Measurements from ENCODE around the gene NT5C3A. TPM values are rescaled to one million over a fixed set of nuclear protein-coding genes. Genes with fewer than 3 reads are reported as not detected.

Gene NT5C3A
- total RNA-seq, 1 experiment from 2014 or later: 67.1 TPM

DNA sequence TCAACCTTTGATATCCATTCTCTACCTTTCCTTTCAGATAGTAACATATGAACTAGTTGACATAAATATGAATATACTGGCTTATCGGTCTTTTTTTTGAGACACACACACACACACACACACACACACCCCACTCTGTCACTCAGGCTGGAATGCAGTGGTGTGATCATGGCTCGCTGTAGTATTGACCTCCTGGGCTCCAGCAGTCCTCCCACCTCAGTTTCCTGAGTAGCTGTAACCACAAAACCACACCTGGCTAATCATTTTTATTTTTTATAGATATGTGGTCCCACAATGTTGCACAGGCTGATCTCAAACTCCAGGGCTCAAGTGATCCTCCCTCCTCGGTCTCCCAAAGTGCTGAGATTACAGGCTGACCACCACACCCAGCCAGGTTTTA, 14.2 kb upstream of the NT5C3A start:
- no peak for DNase-seq (ENCODE audit: extremely low read depth, low read depth)

DNA sequence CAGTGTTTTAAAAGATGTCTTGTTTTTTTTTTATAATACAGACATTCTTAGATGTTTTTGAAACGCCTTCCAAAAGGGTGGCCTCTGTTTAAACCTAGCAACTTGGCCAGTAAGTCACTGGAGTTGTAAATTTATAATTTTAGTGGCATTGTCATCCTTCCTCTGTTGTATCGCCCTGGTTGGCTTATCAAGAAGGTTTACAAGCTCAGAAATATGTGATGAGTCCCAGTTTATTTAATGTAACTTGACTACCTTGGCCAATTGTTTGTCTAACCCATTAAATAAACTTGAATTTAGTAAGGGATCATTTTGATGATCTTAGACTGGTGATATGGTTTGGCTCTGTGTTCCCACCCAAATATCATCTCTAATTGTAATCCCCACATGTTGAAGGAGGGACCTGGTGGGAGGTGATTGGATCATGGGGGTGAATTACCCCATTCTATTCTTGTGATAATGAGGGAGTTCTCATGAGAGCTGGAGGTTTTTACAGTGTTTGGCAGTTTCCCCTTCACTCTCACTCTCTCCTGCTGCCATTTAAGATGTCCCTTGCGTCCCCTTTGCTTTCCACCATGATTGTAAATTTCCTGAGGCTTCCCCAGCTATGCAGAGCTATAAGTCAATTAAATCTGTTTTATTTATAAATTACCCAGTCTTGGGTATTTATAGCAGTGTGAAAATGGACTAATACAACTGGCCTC, 13.4 kb upstream of the NT5C3A start:
- no peak for DNase-seq (ENCODE audit: extremely low read depth, low read depth)

DNA sequence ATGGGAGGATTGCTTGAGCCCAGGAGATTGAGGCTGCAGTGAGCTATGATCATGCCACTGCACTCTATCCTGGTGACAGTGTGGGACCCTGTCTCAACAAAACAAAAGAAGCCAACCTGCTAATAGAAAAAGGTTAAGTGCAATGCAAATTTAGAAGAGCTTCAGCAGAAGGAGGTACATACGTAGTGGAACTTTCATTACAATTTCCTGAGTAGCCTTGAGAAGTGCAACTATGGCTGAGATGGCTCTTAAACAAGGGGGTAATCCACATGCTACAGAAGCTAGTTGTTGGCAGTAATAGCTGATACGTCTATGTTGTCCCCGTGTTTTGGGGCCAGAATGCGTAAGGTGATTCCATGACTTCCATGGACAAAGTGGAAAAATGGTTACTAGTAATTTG, 10.7 kb upstream of the NT5C3A start:
- no peak for DNase-seq (ENCODE audit: extremely low read depth, low read depth)

DNA sequence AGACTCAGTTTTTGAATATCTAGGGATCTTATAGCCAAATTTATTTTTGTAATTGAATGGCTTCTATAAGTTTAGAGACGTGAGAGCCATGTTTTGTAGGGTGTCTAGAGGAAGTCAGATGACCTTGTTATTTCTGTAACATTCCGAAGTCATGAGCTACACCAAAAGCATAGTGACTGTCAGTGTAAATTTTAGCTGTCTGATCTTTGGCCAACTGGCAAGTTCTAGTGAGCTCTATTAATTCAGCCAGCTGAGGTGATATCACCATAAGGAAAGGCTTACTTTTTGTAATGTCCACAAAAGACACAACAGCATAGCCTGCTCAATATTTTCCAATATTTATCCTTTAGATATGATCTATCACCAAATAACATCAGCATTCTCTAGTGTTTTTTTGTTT, 9.9 kb upstream of the NT5C3A start:
- no peak for DNase-seq (ENCODE audit: extremely low read depth, low read depth)

DNA sequence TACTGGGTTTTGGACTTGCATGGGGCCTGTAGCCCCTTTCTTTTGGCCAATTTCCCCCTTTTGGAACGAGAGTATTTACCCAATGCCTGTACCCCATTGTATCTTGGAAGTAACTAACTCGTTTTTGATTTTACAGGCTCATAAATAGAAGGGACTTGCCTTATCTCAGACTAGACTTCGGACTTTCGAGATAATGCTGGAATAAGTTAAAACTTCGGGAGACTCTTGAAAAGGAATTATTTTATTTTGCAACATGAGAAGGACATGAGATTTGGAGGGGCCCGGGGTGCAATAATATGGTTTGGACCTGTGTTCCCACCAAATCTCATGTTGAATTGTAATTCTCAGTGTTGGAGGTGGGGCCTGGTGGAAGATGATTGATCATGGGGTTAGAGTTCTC, 8.3 kb upstream of the NT5C3A start:
- DNase-seq (ENCODE audit: extremely low read depth, low read depth): no peak

DNA sequence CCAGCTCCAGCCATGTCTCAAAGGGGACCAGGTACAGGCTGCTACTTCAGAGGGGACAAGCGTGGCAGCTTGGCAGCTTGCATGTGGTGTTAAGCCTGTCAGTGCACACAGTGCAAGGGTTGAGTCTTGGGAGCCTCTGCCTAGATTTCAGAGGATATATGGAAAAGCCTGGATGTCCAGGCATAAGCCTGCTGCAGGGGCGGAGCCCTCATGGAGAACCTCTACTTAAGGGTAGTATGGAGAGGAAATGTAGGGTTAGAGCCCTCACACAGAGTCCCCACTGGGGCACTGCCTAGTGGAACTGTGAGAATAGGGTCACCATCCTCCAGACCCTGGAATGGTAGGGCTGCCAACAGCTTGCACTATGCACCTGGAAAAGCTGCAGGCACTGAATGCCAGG, 7.7 kb upstream of the NT5C3A start:
- no peak for DNase-seq (ENCODE audit: extremely low read depth, low read depth)

DNA sequence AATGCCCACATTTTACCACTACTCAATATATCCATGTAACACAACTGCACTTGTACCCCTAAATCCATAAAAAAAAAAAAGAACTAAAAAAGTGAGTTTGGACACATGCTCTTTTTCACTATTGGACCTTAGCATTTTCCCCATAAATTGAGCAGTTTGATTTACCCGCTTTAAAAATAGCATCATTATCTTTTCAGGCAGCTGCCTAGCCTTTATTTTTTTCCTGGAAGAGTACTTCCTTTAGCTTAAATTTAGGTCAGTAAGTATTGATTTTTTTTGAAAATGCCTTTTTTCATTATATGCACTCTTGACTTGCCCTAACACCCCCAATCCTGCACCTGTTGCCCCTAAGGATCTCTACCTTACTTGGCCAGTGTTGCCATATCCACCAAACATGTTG, 5.3 kb upstream of the NT5C3A start:
- no peak for DNase-seq (ENCODE audit: extremely low read depth, low read depth)

DNA sequence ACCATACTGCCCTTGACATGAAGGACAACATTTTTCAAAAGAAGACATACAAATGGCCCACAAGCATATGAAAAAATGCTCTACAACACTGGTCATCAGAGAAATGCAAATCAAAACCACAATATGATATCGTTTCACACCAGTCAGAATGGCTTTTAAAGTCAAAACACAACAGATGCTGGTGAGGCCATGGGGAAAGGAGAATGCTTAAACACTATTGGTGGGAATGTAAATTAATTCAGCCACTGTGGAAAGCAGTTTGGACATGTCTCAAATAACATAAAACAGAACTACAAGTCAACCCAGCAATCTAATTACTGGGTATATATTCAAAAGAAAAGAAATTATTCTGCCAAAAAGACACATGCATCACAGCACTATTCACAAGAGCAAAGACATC, 4.2 kb upstream of the NT5C3A start:
- DNase-seq (ENCODE audit: extremely low read depth, low read depth): no peak

DNA sequence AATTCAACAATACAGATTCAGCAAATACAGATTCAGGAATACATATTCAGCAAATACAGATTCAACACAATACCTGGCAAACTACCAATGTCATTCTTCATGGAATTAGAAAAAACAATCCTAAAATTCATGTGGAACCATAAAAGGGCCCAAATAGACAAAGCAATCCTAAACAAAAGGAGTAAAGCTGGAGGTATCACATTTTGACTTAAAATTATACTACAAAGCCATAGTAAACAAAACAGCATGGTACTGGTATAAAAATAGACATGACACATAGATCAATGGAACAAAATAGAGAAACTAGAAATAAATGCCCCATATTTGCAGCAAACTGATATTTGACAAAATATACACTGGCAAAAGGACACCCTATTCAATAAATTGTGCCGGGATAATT, 3.4 kb upstream of the NT5C3A start:
- DNase-seq (ENCODE audit: extremely low read depth, low read depth): no peak

DNA sequence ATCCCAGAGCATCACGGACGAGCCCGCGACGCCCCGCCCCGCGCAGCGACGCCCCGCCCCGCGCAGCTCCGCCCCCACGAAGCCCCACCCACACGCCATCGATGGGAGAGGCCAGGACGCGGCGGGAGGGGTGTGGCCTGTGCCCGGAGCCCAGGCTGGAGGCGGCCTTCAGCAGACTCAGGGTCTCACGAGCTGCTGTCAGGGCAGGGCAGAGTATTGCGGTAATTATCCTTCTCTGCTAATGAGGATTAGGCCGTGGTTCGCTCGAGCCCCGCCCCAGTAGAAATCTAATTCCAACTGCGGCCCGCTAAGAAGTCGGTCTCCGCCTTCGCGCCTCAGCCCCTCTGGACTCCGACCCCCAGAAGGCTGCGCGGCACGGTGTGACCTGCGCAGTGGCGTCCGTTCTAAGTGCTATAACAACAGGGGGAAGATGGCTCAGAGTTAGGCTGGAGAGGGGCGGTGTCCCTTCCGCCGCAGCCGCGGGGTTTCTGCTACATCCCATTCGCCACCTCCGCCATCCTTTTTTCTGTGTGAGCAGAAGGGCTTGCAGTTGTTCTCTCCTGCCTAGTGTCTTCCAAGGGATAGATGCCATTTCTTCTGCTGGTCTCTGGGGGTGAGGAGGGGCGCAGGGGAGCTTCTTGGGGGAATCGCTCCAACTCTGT, 337 bp upstream of the NT5C3A start:
- peak; percentile 92 for DNase-seq (ENCODE audit: extremely low read depth, low read depth)

DNA sequence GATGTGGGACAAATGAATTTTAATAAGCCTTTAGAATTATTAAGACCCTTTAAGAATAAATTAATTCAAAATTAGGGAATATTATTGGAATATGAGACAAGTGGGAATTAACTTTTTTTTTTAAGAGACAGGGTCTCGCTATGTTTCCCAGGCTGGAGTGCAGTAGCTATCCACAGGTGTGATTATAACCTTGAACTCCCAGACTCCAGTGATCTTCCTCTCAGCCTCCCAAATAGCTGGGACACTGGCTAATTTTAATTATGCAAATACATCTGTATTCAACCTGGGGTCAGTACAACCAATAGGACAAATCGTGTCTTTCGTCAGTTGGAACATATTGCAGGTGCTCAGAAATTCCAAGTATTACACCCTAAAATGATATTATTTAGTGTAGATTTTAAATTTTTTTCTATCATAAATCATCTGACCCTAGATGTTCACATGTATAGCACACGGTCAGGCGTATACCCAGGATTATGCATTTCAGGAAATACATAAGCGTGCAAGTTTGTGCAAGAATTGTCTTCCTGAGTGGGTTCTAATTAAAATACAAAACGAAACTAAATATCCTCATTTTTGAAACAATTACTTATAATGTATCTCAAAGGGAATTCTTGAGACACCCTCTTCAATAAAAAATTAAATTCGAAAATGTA, 1.2 kb downstream of the NT5C3A start:
- DNase-seq (ENCODE audit: extremely low read depth, low read depth): no peak

DNA sequence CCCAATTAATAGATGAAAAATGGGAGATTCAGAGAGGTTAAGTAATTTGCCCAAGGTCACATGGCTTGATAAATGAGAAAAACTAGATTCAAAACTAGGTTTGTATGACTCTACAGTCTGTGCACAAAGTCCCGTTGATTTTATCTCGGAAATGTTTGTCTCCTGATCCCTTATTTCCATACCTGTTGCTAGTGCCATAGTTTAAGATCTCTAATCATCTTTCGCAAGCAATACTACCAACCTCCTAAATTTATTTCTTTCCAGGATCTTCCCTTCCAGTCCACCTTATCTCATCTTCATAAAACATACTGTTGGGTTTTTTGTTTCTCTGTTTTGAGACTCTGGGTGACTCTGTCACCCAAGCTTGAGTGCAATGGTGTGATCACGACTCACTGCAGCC, 2.9 kb downstream of the NT5C3A start:
- no peak for DNase-seq (ENCODE audit: extremely low read depth, low read depth)

DNA sequence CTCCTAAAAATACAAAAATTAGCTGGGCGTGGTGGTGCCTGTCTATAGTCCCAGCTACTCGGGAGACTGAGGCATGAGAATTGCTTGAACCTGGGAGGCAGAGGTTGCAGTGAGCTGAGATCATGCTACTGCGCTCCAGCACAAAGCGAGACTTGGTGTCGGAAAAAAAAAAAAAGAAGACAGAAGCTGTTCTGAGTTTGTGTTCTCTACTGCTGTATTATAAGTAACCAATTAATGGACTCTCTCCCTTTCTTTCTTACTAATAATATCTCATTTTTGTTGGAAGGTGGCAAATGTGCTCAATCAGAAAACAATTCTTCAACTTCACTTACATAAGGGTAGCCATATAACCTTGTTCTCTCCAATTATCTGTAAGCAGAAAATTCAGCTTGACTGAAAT, 7.4 kb downstream of the NT5C3A start:
- no peak for DNase-seq (ENCODE audit: extremely low read depth, low read depth)

DNA sequence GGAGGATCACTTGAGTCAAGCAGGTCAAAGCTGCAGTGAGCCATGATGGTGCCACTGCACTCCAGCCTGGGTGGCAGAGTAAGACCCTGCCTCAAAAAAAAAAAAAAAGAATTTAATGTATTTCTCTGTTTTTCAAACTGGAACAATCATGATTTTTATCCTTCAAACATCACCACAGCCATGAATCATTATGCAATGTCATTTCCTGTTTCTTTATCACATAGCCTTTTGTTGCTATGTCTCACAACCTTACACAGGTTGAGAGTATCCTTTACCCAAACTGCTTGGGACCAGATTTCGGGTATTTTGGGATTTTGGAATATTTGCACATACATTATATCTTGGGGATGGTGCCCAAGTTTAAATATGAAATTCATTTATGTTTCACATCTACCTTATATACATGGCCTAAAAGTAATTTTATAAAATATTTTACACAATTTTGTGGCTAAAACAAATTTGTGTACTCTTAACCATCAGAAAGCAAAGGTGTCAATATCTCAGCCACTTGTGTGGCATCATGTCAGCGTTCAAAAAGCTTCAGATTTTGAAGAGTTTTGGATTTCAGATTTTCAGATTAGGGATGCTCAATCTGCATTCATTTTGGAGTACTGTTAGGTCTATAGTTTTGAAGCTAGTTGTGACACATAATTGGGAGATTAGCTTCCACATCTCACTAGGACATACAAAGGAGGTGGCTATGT, 8.2 kb downstream of the NT5C3A start:
- DNase-seq (ENCODE audit: extremely low read depth, low read depth): no peak

DNA sequence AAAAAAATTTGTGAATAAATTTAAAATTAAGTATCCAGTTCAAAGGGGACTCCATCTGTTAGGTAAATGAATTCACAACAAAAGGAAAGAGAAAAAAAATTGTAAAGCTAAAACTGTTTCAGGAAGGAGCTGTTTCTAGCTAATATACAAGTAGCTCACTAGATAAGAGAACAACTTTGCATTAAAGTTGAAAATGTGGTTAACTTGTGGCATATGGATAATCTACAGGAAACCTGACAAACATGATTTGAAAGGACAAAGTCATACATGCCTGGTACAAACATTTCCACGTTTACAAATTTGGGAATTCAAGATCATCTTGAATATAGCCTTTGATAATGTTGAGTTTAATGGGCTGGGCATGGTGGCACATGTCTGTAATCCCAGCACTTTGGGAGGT, 8.9 kb downstream of the NT5C3A start:
- DNase-seq (ENCODE audit: extremely low read depth, low read depth): no peak

DNA sequence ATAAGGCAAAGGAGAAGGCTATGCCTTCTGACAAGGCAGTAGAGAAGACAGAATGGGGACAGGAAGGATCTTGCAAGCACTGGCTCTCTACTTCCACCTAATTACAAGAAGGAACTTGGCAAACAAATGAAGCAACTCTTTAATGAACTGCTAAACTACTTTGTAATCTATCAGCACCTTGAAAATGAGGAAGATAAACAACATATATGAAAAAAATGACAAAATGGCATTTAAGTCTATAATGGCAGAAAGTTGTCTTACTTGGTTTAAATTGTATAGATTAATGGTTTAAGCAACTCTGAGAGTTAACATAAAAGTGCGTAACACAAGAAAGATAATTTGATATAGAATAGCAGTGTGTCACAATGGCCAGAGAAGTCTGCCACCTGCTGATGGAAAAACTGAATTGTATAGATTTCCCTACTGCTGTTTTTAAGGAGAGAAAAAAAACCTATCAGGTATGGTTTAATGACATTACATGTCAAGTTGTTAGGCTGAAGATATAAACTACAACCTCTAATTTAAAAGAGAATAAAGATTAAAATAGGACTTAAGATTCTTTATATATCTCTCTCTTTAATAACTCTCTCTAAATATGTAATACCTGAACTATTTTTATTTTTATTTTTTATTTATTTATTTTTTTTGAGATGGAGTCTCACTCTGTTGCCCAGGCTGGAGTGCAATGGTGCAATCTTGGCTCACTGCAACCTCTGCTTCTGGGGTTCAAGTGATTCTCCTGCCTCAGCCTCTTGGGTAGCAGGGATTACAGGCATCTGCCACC, 11.8 kb downstream of the NT5C3A start:
- peak; percentile 40 for DNase-seq (ENCODE audit: extremely low read depth, low read depth)

DNA sequence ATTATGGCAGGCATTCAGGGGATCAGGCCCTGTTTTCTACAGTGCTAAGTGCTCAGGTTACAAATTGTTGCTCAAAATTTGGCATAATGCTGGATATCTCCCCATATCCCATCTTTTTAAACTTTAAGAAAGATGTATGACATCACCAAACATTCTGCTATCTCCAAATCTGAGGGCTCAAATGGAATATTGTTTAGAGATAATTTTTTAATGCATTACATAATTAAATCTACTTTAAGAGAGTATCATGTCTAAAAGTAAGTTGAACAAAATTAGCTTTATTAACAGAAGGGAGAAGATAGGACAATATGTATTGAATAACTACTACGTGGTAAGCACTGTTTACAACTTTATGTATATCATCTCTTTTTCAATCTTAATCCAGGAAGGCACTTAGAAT, 13.9 kb downstream of the NT5C3A start:
- DNase-seq (ENCODE audit: extremely low read depth, low read depth): no peak

DNA sequence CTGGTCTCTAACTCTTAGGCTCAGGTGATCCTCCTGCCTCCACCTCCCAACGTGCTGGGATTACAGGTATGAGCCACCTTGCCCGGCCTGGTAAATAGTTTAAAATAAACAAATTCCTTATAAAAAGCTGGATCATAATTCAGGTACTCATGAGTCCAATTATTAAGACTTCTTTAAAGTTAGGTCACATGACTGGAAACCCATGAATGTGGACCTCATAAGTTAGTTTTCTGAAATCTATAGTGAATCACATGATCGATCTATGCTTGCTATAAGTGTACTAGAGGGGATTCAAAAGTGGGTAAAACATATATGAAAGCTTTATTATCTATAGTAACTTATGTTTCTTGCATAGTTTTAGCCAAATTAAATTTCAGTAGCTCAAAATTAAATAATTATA, 14.3 kb downstream of the NT5C3A start:
- no peak for DNase-seq (ENCODE audit: extremely low read depth, low read depth)

DNA sequence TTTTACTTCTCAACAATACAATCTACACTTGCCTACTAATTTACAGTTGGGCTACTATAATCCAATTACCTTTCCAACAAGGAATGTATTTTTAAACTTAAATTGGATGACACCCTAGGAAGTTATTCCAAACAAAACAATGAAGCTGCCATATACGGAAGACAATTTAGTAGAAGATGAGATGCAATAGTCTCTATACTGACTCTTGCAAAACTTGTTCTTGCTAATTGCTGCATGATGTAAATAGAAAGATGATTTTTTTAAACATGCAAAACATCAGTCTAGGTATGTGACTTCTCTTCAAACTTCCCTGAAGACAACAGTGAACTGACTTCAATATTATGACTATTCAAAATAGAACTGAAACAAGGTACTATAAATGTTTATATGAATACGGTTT, 17.6 kb downstream of the NT5C3A start:
- no peak for DNase-seq (ENCODE audit: extremely low read depth, low read depth)

DNA sequence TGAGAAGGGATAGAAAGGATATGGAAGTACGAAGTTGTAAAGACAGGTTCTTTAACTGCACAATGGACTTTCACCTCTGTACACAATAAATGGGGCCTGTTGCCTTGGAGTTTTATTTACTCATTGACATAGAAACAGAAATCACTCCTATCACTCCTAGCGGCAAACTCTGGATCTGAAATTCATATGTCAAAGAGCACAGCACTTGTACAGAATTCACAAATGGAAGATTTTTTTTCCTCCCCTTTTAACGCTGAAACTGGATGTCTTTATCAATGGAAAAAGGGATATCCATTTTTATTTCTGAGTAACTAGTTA, 18.2 kb downstream of the NT5C3A start:
- peak; percentile 27 for DNase-seq (ENCODE audit: extremely low read depth, low read depth)

Data from NCI-H460 (cell line).